IMR-90 (cell line): Measurements from ENCODE around the gene ABCC5. TPM values are rescaled to one million over a fixed set of nuclear protein-coding genes. Genes with fewer than 3 reads are reported as not detected.

Experiments
- ATAC-seq: fragments of 200-7000 bp; cut with Tn5 transposase; 2 replicates; pipeline ENCODE4 v1.9.1; 2020; ENCODE audit warnings: low read depth, mild to moderate bottlenecking, moderate library complexity
- BruUV-seq: library from RNA; stranded (reverse); fragments of 400-500 nt; replicated peaks from 2 replicates; lab custom pipeline; 2021; lab: Mats Ljungman, UMichigan
- CTCF ChIA-PET: fragments of 300-600 bp; formaldehyde crosslinking; extraction: SDS; loops from one replicate; lab custom pipeline; 2021; ENCODE audit warnings: antibody characterized with exemption; lab: Yijun Ruan, JAX
- POLR2A ChIA-PET: fragments of 300-600 bp; sonication (Branson Sonifier 250); formaldehyde crosslinking; loops from one replicate; lab custom pipeline; 2022; ENCODE audit warnings: antibody characterized with exemption; ENCODE audit not compliant: unreplicated experiment; lab: Charles Lee
- DNase-seq: peaks from one replicate; pipeline ENCODE4 v3.0.0; 2013
- H2AFZ ChIP-seq: replicated peaks from 2 replicates; pipeline ENCODE3; 2013; ENCODE audit warnings: low read length, mild to moderate bottlenecking; ENCODE audit not compliant: poor library complexity
- H2AK5ac ChIP-seq: 2 replicates; pipeline ENCODE4 v1.6.1; 2013; ENCODE audit warnings: low read depth, low read length, inconsistent platforms
- H2AK9ac ChIP-seq: replicated peaks from 2 replicates; pipeline ENCODE3; 2013; ENCODE audit warnings: mild to moderate bottlenecking, low read depth, low read length, moderate library complexity; ENCODE audit not compliant: poor library complexity
- H2BK120ac ChIP-seq: 2 replicates; pipeline ENCODE4 v1.6.1; 2013; ENCODE audit warnings: low read depth, low read length, inconsistent platforms
- H2BK15ac ChIP-seq: 3 replicates; pipeline ENCODE4 v1.6.1; 2013; ENCODE audit warnings: low read depth, low read length, inconsistent platforms
- H2BK20ac ChIP-seq: 2 replicates; pipeline ENCODE4 v1.6.1; 2013; ENCODE audit warnings: low read depth, mild to moderate bottlenecking, inconsistent platforms, low read length, moderate library complexity
- H2BK5ac ChIP-seq: 2 replicates; pipeline ENCODE4 v1.6.1; 2013; ENCODE audit warnings: mild to moderate bottlenecking, low read depth, low read length, inconsistent platforms; ENCODE audit not compliant: poor library complexity, severe bottlenecking
- H3K14ac ChIP-seq: replicated peaks from 2 replicates; pipeline ENCODE4 v1.6.1; 2013; ENCODE audit warnings: low read depth, low read length, inconsistent platforms
- H3K18ac ChIP-seq: 2 replicates; pipeline ENCODE4 v1.6.1; 2013; ENCODE audit warnings: low read depth, low read length, control low read depth
- H3K23ac ChIP-seq: 2 replicates; pipeline ENCODE4 v1.6.1; 2013; ENCODE audit warnings: low read depth, low read length, inconsistent platforms
- H3K27ac ChIP-seq: 2 replicates; pipeline ENCODE4 v1.5.1; 2013; ENCODE audit warnings: mild to moderate bottlenecking, control low read depth, low read length; ENCODE audit not compliant: insufficient read depth
- H3K27me3 ChIP-seq: 2 replicates; pipeline ENCODE4 v1.6.1; 2013; ENCODE audit warnings: low read length; ENCODE audit not compliant: control insufficient read depth, insufficient read depth
- H3K36me3 ChIP-seq: 2 replicates; pipeline ENCODE4 v1.6.1; 2013; ENCODE audit warnings: low read length, mixed read lengths; ENCODE audit not compliant: control insufficient read depth, insufficient read depth
- H3K4ac ChIP-seq: 2 replicates; pipeline ENCODE4 v1.6.1; 2013; ENCODE audit warnings: low read depth, low read length, inconsistent platforms
- H3K4me1 ChIP-seq: 2 replicates; pipeline ENCODE4 v1.6.1; 2013; ENCODE audit warnings: low read length, mixed read lengths; ENCODE audit not compliant: control insufficient read depth, insufficient read depth
- H3K4me2 ChIP-seq: 2 replicates; pipeline ENCODE4 v1.6.1; 2013; ENCODE audit warnings: low read depth, mild to moderate bottlenecking, control low read depth, low read length, moderate library complexity
- H3K4me3 ChIP-seq: 2 replicates; pipeline ENCODE4 v1.5.1; 2013; ENCODE audit warnings: low read depth, mild to moderate bottlenecking, control low read depth, low read length, moderate library complexity; ENCODE audit not compliant: insufficient read depth
- H3K56ac ChIP-seq: 2 replicates; pipeline ENCODE4 v1.6.1; 2013; ENCODE audit warnings: low read length, inconsistent platforms; ENCODE audit not compliant: insufficient read depth; ENCODE audit errors: extremely low read depth
- H3K79me1 ChIP-seq, 2 experiments: 2 replicates each; pipeline ENCODE4 v1.6.1; 2013; ENCODE audit warnings: low read length in 2 of 2, inconsistent platforms in 1 of 2, low read depth in 1 of 2
- H3K9ac ChIP-seq: 2 replicates; pipeline ENCODE4 v1.6.1; 2013; ENCODE audit warnings: low read depth, low read length, control low read depth
- H3K9me1 ChIP-seq: 2 replicates; pipeline ENCODE4 v1.6.1; 2013; ENCODE audit warnings: low read length, inconsistent platforms; ENCODE audit not compliant: insufficient read depth
- H3K9me3 ChIP-seq: 2 replicates; pipeline ENCODE4 v1.6.1; 2013; ENCODE audit warnings: low read length; ENCODE audit not compliant: control insufficient read depth, insufficient read depth
- H4K20me1 ChIP-seq: 2 replicates; pipeline ENCODE4 v1.6.1; 2013; ENCODE audit warnings: low read length, inconsistent platforms; ENCODE audit not compliant: insufficient read depth
- H4K5ac ChIP-seq: 2 replicates; pipeline ENCODE4 v1.6.1; 2013; ENCODE audit warnings: mild to moderate bottlenecking, low read depth, low read length, control low read depth
- H4K8ac ChIP-seq, 2 experiments: 2 replicates each; pipeline ENCODE4 v1.6.1; 2013; ENCODE audit warnings: low read depth in 2 of 2, low read length in 2 of 2, control low read depth in 1 of 2, inconsistent platforms in 1 of 2
- H4K91ac ChIP-seq: 2 replicates; pipeline ENCODE4 v1.6.1; 2013; ENCODE audit warnings: low read depth, low read length, inconsistent platforms; ENCODE audit not compliant: insufficient read depth
- BHLHE40 ChIP-seq: fragments of 150-350 bp; IDR thresholded peaks from 2 replicates; pipeline ENCODE4 v1.6.1; 2016; ENCODE audit warnings: mild to moderate bottlenecking, low read depth, low read length
- CHD1 ChIP-seq: IDR thresholded peaks from 2 replicates; pipeline ENCODE4 v1.6.1; 2012; ENCODE audit warnings: low read depth, low read length, improper control_type of control experiment
- FOS ChIP-seq: fragments of 150-350 bp; IDR thresholded peaks from 2 replicates; pipeline ENCODE4 v1.6.1; 2016; ENCODE audit warnings: low read depth, low read length
- POLR2A ChIP-seq: IDR thresholded peaks from 2 replicates; pipeline ENCODE4 v1.6.1; 2012; ENCODE audit warnings: mild to moderate bottlenecking, low read depth, low read length
- RCOR1 ChIP-seq: IDR thresholded peaks from 2 replicates; pipeline ENCODE4 v1.6.1; 2012; ENCODE audit warnings: mild to moderate bottlenecking, low read length, improper control_type of control experiment; ENCODE audit not compliant: insufficient replicate concordance
- SMC3 ChIP-seq: fragments of 150-350 bp; IDR thresholded peaks from 2 replicates; pipeline ENCODE4 v1.6.1; 2016; ENCODE audit warnings: low read depth, mild to moderate bottlenecking, antibody characterized with exemption, low read length, moderate library complexity
- WGBS, 2 experiments: methylation state at CpG; one replicate each; pipeline versions ENCODE4 v1.1.5 to v1.1.7; 2013; ENCODE audit warnings: missing lambda C conversion rate in 2 of 2; ENCODE audit not compliant: insufficient read length in 1 of 2; ENCODE audit errors: extremely low coverage in 2 of 2; 5-methylcytosine and 5-hydroxymethylcytosine counted together
- dilution Hi-C: fragments of 300-500 bp; cut with HindIII; formaldehyde crosslinking; loops from one replicate; pipeline ENCODE4 v1.14.3; 2018; ENCODE audit warnings: low sequenced_read_pairs; ENCODE audit not compliant: unreplicated experiment
- in situ Hi-C: fragments of 300-500 bp; cut with MboI; formaldehyde crosslinking; loops from 3 replicates; pipeline ENCODE4 v1.14.3; 2019; ENCODE audit warnings: low sequenced_read_pairs, inconsistent platforms, mixed read lengths
- intact Hi-C: fragments of 100-400 bp; cut with micrococcal nuclease; formaldehyde crosslinking; loops from 2 replicates; pipeline ENCODE4 v1.10.0; 2022
- polyA plus RNA-seq, 3 experiments: library from polyadenylated mRNA; depleted of rRNA; stranded (reverse); fragments of >200 nt; gene quantifications; 2 replicates each; pipeline ENCODE4 v1.2.3, GENCODE V29; 2012; ENCODE audit warnings: low replicate concordance in 1 of 3
- total RNA-seq: library from RNA; depleted of rRNA; stranded (reverse); fragments of >200 nt; gene quantifications from 2 replicates; pipeline ENCODE4 v1.2.3, GENCODE V29; 2012

Gene ABCC5
- total and polyA plus RNA-seq, 2 of the 4 experiments (the other 2 are of a cell fraction), result 8.4 to 17.7 TPM

GRCh38 chr3:184066211-184066610 is 48.5 kb upstream of the ABCC5 start:
- Histone ChIP-seq H2AFZ (no peak overlapping the region), H4K20me1 (no peaks in the 10 kb centered on the region), H3K4me3 (no peak overlapping the region), H4K8ac (no peak overlapping the region), H3K36me3 (no peaks in the 10 kb centered on the region), H4K5ac (no peak overlapping the region), H3K18ac (no peak overlapping the region), H3K14ac (no peak overlapping the region), H2BK15ac (no peak overlapping the region), H3K9me3 (no peaks in the 10 kb centered on the region), H2AK5ac (no peak overlapping the region), H3K9ac (no peak overlapping the region), H3K56ac (no peak overlapping the region), H3K23ac (no peak overlapping the region), H2BK20ac (no peak overlapping the region), H3K79me1 (no peaks in the 10 kb centered on the region), H3K4me1 (no peaks in the 10 kb centered on the region), H2AK9ac (no peak overlapping the region), H3K4me2 (no peak overlapping the region), H3K9me1 (no peaks in the 10 kb centered on the region; the same call in 1 of the 2 replicates), H2BK5ac (no peak overlapping the region), H3K4ac (no peak overlapping the region), H3K27me3 (peaks cover 4% of the 10 kb centered on the region), H4K91ac (no peak overlapping the region), H3K27ac (no peak overlapping the region), H2BK120ac (no peak overlapping the region)
- POLR2A ChIA-PET, result no interaction called here
- CTCF ChIA-PET, result no interaction called here
- in situ Hi-C loops (no loop called here), intact Hi-C loops (no loop called here), dilution Hi-C loops (no loop called here)
- DNase-seq (peak; percentile 9), ATAC-seq (no peak)
- no peak for TF ChIP-seq RCOR1
- no peak for TF ChIP-seq SMC3
- TF ChIP-seq CHD1, result no peak
- no peak for TF ChIP-seq FOS
- TF ChIP-seq POLR2A, result no peak
- TF ChIP-seq BHLHE40, result no peak
- no TSS peak for BruUV-seq
- WGBS, 2 experiments, result no CpG with 5 or more reads among the region's 2 CpGs
